Measurements from ENCODE around the gene FOXO3. TPM values are rescaled to one million over a fixed set of nuclear protein-coding genes. Genes with fewer than 3 reads are reported as not detected.

FOXO3 gene
- polyA plus RNA-seq, 1 donor (not counting 4 experiments of a cell fraction or from before 2014, with no cell fraction given): 17.6 TPM

DNA sequence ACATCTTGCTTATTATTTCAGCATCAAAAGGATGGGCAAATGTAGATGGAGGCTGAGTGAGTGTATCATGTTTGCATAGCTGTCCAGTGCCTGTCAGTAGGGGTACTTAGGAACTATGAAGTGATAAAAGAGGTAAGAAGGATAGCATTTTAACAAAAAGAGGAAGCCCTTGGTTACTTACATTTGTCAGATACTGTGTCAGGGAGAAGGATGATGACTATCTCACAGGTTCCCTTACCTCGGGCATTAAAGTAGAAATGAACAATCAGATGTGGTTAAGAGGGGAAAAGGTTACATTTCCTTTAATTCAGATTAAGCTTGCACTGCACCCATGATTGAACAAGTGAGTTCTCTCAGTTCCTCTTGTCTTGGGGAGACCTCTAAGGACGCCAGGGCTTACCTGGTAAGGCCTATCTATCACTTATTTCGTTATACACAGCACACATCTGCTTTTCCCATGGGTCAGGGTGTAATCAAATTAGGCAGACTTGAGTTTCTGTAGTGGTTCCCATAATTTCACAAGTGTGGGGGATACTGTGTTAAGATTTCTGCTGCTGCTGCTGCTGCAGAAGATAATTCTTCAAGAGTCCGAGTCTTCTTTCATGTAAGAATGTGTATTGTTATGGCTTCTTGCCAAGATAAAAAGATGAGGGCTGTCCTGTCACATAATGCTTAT lies 4.5 kb downstream of the FOXO3 start:
- H2AFZ ChIP-seq (ENCODE audit: control insufficient read depth, low read length): no peak overlapping the region
- H3K79me2 ChIP-seq (ENCODE audit: control insufficient read depth, insufficient read depth, low read length): peaks cover 68% of the 10 kb centered on the region
- peak overlapping the region; percentile 17 for H3K9ac ChIP-seq (ENCODE audit: control insufficient read depth, extremely low read depth, insufficient read depth, low read length)
- H3K4me1 ChIP-seq (ENCODE audit: control insufficient read depth, extremely low read depth, insufficient read depth, low read length): peaks cover 42% of the 10 kb centered on the region
- H3K27me3 ChIP-seq (ENCODE audit: control insufficient read depth, extremely low read depth, insufficient read depth, low read length): no peaks in the 10 kb centered on the region
- H3K9me1 ChIP-seq (ENCODE audit: control insufficient read depth, extremely low read depth, insufficient read depth, low read length): peaks cover 2% of the 10 kb centered on the region
- dilution Hi-C loops (cut with MboI; ENCODE audit: extremely low pct_ligation_motif_present, low sequenced_read_pairs): no loop called here
- H3K9me3 ChIP-seq (ENCODE audit: control insufficient read depth, low read depth, low read length): no peaks in the 10 kb centered on the region
- H4K20me1 ChIP-seq (ENCODE audit: control insufficient read depth, extremely low read depth, insufficient read depth, low read length): peaks cover 12% of the 10 kb centered on the region
- peak overlapping the region in 2 of 3 experiments; percentile 12 to 55 for H3K4me3 ChIP-seq (ENCODE audit: control insufficient read depth in 2 of 3, extremely low read depth in 1 of 3, insufficient read depth in 2 of 3, low read depth in 1 of 3, low read length in 3 of 3)
- peak overlapping the region; percentile 93 for H3K4me2 ChIP-seq (ENCODE audit: control insufficient read depth, extremely low read depth, insufficient read depth, low read depth, low read length)
- H3K36me3 ChIP-seq (ENCODE audit: control insufficient read depth in 2 of 2, extremely low read depth in 1 of 2, insufficient read depth in 2 of 2, low read length in 2 of 2): peaks cover 3 to 24% of the 10 kb centered on the region in 2 experiments
- TF ChIP-seq, protein P1, sequence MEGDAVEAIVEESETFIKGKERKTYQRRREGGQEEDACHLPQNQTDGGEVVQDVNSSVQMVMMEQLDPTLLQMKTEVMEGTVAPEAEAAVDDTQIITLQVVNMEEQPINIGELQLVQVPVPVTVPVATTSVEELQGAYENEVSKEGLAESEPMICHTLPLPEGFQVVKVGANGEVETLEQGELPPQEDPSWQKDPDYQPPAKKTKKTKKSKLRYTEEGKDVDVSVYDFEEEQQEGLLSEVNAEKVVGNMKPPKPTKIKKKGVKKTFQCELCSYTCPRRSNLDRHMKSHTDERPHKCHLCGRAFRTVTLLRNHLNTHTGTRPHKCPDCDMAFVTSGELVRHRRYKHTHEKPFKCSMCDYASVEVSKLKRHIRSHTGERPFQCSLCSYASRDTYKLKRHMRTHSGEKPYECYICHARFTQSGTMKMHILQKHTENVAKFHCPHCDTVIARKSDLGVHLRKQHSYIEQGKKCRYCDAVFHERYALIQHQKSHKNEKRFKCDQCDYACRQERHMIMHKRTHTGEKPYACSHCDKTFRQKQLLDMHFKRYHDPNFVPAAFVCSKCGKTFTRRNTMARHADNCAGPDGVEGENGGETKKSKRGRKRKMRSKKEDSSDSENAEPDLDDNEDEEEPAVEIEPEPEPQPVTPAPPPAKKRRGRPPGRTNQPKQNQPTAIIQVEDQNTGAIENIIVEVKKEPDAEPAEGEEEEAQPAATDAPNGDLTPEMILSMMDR (optimal IDR thresholded peaks at IDR 0.05 in 1 of 3, IDR thresholded peaks at IDR 0.05 in 1 of 3, conservative IDR thresholded peaks at IDR 0.05 in 1 of 3; ENCODE audit: extremely low read depth in 1 of 3, insufficient read depth in 2 of 3, low read length in 3 of 3): no peak
- no peak for TF ChIP-seq EZH2 (IDR thresholded peaks at IDR 0.05; ENCODE audit: low read length)
- FAIRE-seq (peak; percentile 62), DNase-seq (ENCODE audit: low read depth, low spot score) (no peak)
- H3K27ac ChIP-seq (ENCODE audit: control insufficient read depth, insufficient read depth, low read length): peak overlapping the region; percentile 23

DNA sequence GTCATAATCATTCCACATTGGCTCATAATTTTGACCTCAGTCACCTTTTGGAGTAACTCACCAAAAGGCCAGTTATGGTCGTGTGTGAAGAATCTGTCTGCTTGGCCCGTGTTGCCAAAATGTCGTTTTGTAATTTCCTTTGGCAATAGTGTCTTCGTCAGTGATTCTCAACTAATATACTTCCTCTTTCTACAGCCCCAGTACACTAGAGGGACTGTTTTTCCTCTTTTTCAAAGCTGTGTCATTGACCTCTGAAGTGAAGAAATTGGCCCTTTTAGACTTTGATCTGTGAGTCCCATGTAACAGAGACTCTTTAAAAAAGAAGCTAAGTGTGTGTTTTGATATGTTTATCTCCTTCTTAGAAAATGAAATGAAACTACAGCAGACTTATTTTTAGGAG lies 5.2 kb downstream of the FOXO3 start:
- Histone ChIP-seq H3K4me3 (ENCODE audit: control insufficient read depth in 2 of 3, extremely low read depth in 1 of 3, insufficient read depth in 2 of 3, low read depth in 1 of 3, low read length in 3 of 3) (peak overlapping the region in 1 of 3 experiments; percentile 12), H3K9me3 (ENCODE audit: control insufficient read depth, low read depth, low read length) (no peaks in the 10 kb centered on the region), H3K4me2 (ENCODE audit: control insufficient read depth, extremely low read depth, insufficient read depth, low read depth, low read length) (peak overlapping the region; percentile 93), H3K27ac (ENCODE audit: control insufficient read depth, insufficient read depth, low read length) (no peak overlapping the region), H3K9me1 (ENCODE audit: control insufficient read depth, extremely low read depth, insufficient read depth, low read length) (peaks cover 2% of the 10 kb centered on the region), H3K4me1 (ENCODE audit: control insufficient read depth, extremely low read depth, insufficient read depth, low read length) (peaks cover 42% of the 10 kb centered on the region), H3K36me3 (ENCODE audit: control insufficient read depth in 2 of 2, extremely low read depth in 1 of 2, insufficient read depth in 2 of 2, low read length in 2 of 2) (peaks cover 6 to 26% of the 10 kb centered on the region in 2 experiments), H3K27me3 (ENCODE audit: control insufficient read depth, extremely low read depth, insufficient read depth, low read length) (no peaks in the 10 kb centered on the region), H3K79me2 (ENCODE audit: control insufficient read depth, insufficient read depth, low read length) (peaks cover 73% of the 10 kb centered on the region), H3K9ac (ENCODE audit: control insufficient read depth, extremely low read depth, insufficient read depth, low read length) (no peak overlapping the region), H2AFZ (ENCODE audit: control insufficient read depth, low read length) (no peak overlapping the region), H4K20me1 (ENCODE audit: control insufficient read depth, extremely low read depth, insufficient read depth, low read length) (peaks cover 13% of the 10 kb centered on the region)
- TF ChIP-seq, protein P1 (optimal IDR thresholded peaks at IDR 0.05 in 1 of 3, IDR thresholded peaks at IDR 0.05 in 1 of 3, conservative IDR thresholded peaks at IDR 0.05 in 1 of 3; ENCODE audit: extremely low read depth in 1 of 3, insufficient read depth in 2 of 3, low read length in 3 of 3): no peak
- TF ChIP-seq EZH2 (IDR thresholded peaks at IDR 0.05; ENCODE audit: low read length): no peak
- dilution Hi-C loops (cut with MboI; ENCODE audit: extremely low pct_ligation_motif_present, low sequenced_read_pairs): no loop called here
- no peak for FAIRE-seq
- DNase-seq (ENCODE audit: low read depth, low spot score): no peak
